Astrocyte (in vitro differentiated cells and primary cell): Measurements from ENCODE around the gene CLTCL1.

Experiments
- CTCF ChIP-seq: IDR thresholded peaks from 2 replicates; pipeline ENCODE4 v1.5.1; 2011; ENCODE audit warnings: low read depth, mild to moderate bottlenecking, inconsistent platforms, low read length, moderate library complexity; ENCODE audit not compliant: insufficient read depth
- EZH2 ChIP-seq: IDR thresholded peaks from 2 replicates; pipeline ENCODE4 v1.6.1; 2012; ENCODE audit warnings: mild to moderate bottlenecking, low read length, inconsistent platforms; ENCODE audit not compliant: insufficient read depth

DNA sequence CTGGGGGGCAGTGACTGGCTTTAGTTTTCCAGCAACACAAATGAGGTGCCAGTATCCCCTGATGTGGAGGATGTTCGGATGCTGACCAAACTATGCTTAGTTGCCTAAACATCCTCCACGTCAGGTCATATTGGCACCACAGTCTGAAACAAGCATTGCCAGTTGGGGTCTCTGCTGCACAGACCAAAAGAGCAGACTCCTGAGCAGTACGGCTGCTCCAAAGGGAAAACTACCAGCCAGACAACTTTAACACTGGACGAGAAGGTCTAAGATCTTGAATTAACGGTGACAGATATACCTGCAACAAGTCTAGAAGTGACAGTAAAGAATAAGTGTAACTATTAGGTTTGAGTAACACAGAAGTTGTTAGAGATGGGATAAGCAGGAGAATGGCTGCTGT is 40.5 kb upstream of the CLTCL1 start:
- no peak for TF ChIP-seq CTCF
- no peak for TF ChIP-seq EZH2
